HFF-Myc (cell line): Measurements from ENCODE around the gene CTXN3.
"Not testable (repeated sequence)": the region's sequence is repeated elsewhere in the genome, so short reads cannot be mapped to it uniquely, and the experiment has no call there.

Experiments used
- DNase-seq: peaks from one replicate; pipeline ENCODE4 v3.0.0-alpha.2; 2011; ENCODE audit warnings: low read depth; ENCODE audit errors: extremely low read depth
- H3K4me3 ChIP-seq: replicated peaks from 2 replicates; pipeline ENCODE4 v1.5.1; 2011; ENCODE audit warnings: low read depth, mild to moderate bottlenecking, control low read depth, low read length
- CTCF ChIP-seq: IDR thresholded peaks from 2 replicates; pipeline ENCODE4 v1.5.1; 2012; ENCODE audit warnings: mild to moderate bottlenecking, low read depth, low read length, control low read depth; ENCODE audit errors: missing control alignments

CTXN3 gene

GRCh38 chr5:127664093-127664492 is 15.2 kb downstream of the CTXN3 start:
- no peak for DNase-seq
- no peak for TF ChIP-seq CTCF
- no peak overlapping the region for H3K4me3 ChIP-seq

GRCh38 chr5:127665641-127666040 is 16.8 kb downstream of the CTXN3 start:
- no peak overlapping the region for H3K4me3 ChIP-seq
- TF ChIP-seq CTCF, result no peak
- DNase-seq, result no peak

DNA sequence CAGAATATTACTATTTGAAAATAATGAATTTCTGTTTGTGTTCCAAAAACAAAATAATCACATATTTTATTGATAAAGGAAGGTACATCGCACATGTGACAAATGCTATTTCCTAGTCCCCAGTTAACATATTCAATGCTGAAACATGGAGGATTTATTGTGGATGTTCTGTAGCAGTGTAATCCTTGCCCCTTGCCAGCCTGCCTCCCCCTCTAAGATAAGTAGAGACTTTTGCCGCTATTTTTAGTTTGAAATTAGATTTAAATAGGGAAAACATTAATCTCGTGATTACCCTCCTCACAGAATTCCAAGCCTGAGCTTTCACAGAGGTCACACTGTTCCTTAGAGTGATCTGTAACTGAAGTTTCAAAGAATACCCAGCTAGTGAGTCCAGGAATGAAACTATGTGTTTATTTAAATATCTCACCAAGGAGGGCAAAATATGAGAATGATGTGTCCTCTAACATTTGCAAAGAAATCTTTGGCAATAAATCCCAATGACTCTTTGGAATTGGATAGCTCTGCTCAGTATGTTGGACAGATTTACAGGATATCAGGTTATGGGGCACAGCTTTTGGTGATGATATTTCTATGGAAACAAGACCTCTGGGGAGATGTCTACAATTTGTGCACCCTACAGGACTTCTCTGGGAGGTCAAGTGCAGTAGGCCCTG is 17.3 kb downstream of the CTXN3 start:
- no peak overlapping the region for H3K4me3 ChIP-seq
- no peak for DNase-seq
- no peak for TF ChIP-seq CTCF

DNA sequence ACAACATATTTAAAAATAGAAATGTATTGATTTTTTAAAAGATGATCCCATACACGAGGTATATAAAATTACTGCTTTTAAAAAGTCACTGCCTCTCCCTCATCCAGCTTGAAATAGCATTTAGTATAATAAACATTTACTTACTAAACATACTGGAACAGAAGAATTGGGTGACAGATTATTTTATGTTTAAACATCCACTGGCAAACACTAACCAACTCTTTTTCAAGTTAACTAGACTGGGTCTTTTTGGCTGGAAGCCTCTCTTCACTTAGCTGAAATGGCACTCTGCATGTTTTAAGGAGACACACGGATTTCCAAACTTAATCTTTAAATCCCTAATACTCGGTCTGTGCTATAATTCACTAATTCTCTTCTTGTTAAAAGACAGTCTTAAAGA is 19.0 kb downstream of the CTXN3 start:
- DNase-seq, result no peak
- H3K4me3 ChIP-seq, result no peak overlapping the region
- TF ChIP-seq CTCF, result no peak

DNA sequence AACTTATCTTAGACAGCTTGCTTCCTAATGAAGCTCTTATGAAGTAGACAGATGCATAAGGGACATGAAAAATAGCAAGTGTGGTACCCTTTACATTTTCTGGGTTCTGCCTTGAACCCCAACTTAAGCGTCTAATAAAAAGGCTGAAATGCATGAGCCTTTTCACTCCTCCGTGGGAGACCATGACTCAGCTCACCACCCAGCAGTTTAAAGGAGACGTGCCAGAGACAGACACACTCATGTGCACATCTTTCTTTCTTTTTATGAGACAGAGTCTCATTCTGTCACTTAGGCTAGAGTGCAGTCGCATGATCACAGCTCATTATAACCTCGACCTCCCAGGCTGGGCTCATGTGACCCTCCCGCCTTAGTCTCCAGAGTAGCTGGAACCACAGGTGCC is 22.3 kb downstream of the CTXN3 start:
- no peak for TF ChIP-seq CTCF
- no peak overlapping the region for H3K4me3 ChIP-seq
- no peak for DNase-seq

- H3K4me3 ChIP-seq, result no peak overlapping the region
- no peak for TF ChIP-seq CTCF
- no peak for DNase-seq
Measured at GRCh38 chr5:127673117-127673800, 24.4 kb downstream of the CTXN3 start.

DNA sequence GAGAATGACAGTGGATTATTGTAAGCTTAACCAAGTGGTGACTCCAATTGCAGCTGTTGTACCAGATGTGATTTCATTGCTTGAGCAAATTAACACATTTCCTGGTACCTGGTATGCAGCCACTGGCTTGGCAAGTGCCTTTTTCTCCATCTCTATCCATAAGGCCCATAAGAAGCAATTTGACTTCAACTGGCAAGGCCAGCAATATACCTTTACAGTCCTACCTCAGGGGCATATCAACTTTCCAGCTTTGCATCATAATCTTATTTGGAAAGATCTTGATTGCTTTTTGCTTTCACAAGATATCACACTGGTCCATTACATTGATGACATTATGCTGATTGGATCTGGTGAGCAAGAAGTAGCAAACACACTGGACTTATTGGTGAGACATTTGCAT is 28.1 kb downstream of the CTXN3 start:
- DNase-seq, H3K4me3 ChIP-seq: not testable (repeated sequence)

DNA sequence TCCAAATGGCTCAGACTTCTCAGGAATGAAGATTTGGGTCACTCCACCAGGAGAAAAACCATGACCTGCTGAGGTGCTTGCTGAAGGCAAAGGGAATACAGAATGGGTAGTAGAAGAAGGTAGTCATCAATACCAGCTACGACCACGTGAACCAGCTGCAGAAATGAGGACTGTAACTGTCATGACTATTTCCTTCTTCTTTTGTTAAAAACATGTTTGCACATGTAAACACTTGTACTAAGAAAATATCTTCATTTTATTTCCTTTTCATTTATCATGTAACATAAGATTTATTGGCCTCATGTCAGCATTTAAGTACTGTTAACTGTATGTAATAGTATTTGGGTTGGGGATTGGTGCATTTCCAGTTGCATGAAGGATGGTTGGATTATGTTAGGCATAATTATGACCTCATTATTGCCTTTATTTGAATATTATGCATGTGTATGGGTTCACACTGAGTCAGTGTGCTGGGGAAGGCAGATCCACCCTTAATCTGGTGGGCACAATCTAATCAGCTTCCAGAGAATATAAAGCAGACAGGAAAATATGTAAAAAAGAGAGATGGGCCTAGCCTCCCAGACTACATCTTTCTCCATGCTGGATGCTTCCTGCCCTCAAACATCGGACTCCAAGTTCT is 30.9 kb downstream of the CTXN3 start:
- H3K4me3 ChIP-seq, DNase-seq: not testable (repeated sequence)
